Naive thymus-derived CD8-positive, alpha-beta T cell (primary cell): ENCODE measurements around the gene GGTLC1. TPM values are rescaled to one million over a fixed set of nuclear protein-coding genes. Genes with fewer than 3 reads are reported as not detected.
"Not testable (repeated sequence)": the region's sequence is repeated elsewhere in the genome, so short reads cannot be mapped to it uniquely, and the experiment has no call there.

ENCODE experiments used
- ATAC-seq, 2 donors: fragments of 150-1000 bp; cut with Tn5 transposase in 1 of 2; sonication (Bioruptor Pico), chemical (Tn5 transposase) in 1 of 2; 1 replicate in 1 of 2; 2 replicates in 1 of 2; pipeline ENCODE4 v1.10.0; 2021; ENCODE audit warnings: mild to moderate bottlenecking in 2 of 2, moderate library complexity in 2 of 2
- POLR2A ChIA-PET: fragments of 350-600 bp; sonication (Branson Sonifier 250); formaldehyde crosslinking; loops from one replicate; lab custom pipeline; 2021; ENCODE audit warnings: antibody characterized with exemption; lab: Charles Lee
- DNase-seq, 10 donors: peaks; one replicate each; pipeline versions ENCODE4 v3.0.0 to v3.0.0-alpha.2; 2020 to 2022
- H3K27ac Mint-ChIP-seq, 10 donors: one replicate each; pipeline ENCODE4 v1.8.0; 2020 to 2022; ENCODE audit warnings: mild to moderate bottlenecking in 10 of 10, mixed read lengths in 10 of 10, moderate library complexity in 4 of 10, inconsistent platforms in 1 of 10
- H3K27me3 Mint-ChIP-seq, 5 donors: one replicate each; pipeline ENCODE4 v1.8.0; 2021 to 2022; ENCODE audit warnings: mixed read lengths in 5 of 5
- H3K36me3 Mint-ChIP-seq, 3 donors: one replicate each; pipeline ENCODE4 v1.8.0; 2020 to 2022; ENCODE audit warnings: mixed read lengths in 3 of 3, mild to moderate bottlenecking in 2 of 3, inconsistent platforms in 1 of 3
- H3K4me1 Mint-ChIP-seq, 4 donors: one replicate each; pipeline ENCODE4 v1.8.0; 2021 to 2022; ENCODE audit warnings: mixed read lengths in 4 of 4
- H3K4me3 Mint-ChIP-seq, 10 donors: one replicate each; pipeline ENCODE4 v1.8.0; 2020 to 2022; ENCODE audit warnings: mild to moderate bottlenecking in 10 of 10, mixed read lengths in 10 of 10, moderate library complexity in 6 of 10, inconsistent platforms in 1 of 10
- H3K9me3 Mint-ChIP-seq, 9 donors: one replicate each; pipeline ENCODE4 v1.8.0; 2020 to 2022; ENCODE audit warnings: mixed read lengths in 9 of 9, mild to moderate bottlenecking in 3 of 9, inconsistent platforms in 1 of 9, moderate library complexity in 1 of 9
- polyA plus RNA-seq, 3 donors: library from polyadenylated mRNA; unstranded; fragments of 300-500 nt; fragmentation: Illumina TruSeq; gene quantifications; one replicate each; pipeline ENCODE4 v1.2.3, GENCODE V29; 2021
- total RNA-seq, 8 experiments: library from RNA in 2 of 8; stranded (reverse) in 2 of 8; gene quantifications; one replicate each; pipeline ENCODE4 v1.2.3 and lab custom pipeline; 2021 to 2026

GGTLC1 gene
- total and polyA plus RNA-seq, 5 experiments from 2014 or later, result not detected

GRCh38 chr20:23978457-23978856, 10.1 kb downstream of the GGTLC1 start:
- H3K27ac Mint-ChIP-seq, DNase-seq, POLR2A ChIA-PET, H3K36me3 Mint-ChIP-seq, H3K9me3 Mint-ChIP-seq, H3K27me3 Mint-ChIP-seq, H3K4me1 Mint-ChIP-seq, ATAC-seq, H3K4me3 Mint-ChIP-seq: not testable (repeated sequence)

- ATAC-seq (no peak), DNase-seq (no peak)
- POLR2A ChIA-PET, result no interaction called here
- Mint-ChIP-seq H3K36me3 (no peaks in the 10 kb centered on the region), H3K9me3 (peaks cover 0 to 2% (median 0%) of the 10 kb centered on the region in 9 donors), H3K27me3 (peaks cover 0 to 6% (median 0%) of the 10 kb centered on the region in 5 donors), H3K4me1 (peaks cover 0 to under 1% (median 0%) of the 10 kb centered on the region in 4 donors), H3K4me3 (no peak overlapping the region), H3K27ac (peak overlapping the region in 2 of 10 donors; percentile 1 to 56)
These were observed 13.6 kb downstream of the GGTLC1 start for GRCh38 chr20:23974966-23975365.

- Mint-ChIP-seq H3K27me3 (peaks cover 0 to 6% (median 4%) of the 10 kb centered on the region in 5 donors), H3K4me3 (no peak overlapping the region), H3K4me1 (peaks cover 0 to 3% (median 0%) of the 10 kb centered on the region in 4 donors), H3K9me3 (peaks cover 0 to 5% (median 2%) of the 10 kb centered on the region in 9 donors), H3K36me3 (no peaks in the 10 kb centered on the region), H3K27ac (no peak overlapping the region)
- POLR2A ChIA-PET, result no interaction called here
- ATAC-seq (no peak), DNase-seq (no peak)
These were observed 17.3 kb downstream of the GGTLC1 start for GRCh38 chr20:23971310-23971709.

- Mint-ChIP-seq H3K27ac (no peak overlapping the region), H3K4me3 (no peak overlapping the region), H3K9me3 (peaks cover 0 to 7% (median 2%) of the 10 kb centered on the region in 9 donors), H3K36me3 (no peaks in the 10 kb centered on the region), H3K27me3 (peaks cover 0 to 10% (median 4%) of the 10 kb centered on the region in 5 donors), H3K4me1 (peaks cover 0 to 3% (median 0%) of the 10 kb centered on the region in 4 donors)
- DNase-seq (no peak), ATAC-seq (no peak)
- POLR2A ChIA-PET, result no interaction called here
These were observed 18.5 kb downstream of the GGTLC1 start for GRCh38 chr20:23970049-23970448.

GRCh38 chr20:23967616-23967979, 21.0 kb downstream of the GGTLC1 start:
- no peak for DNase-seq
- peaks cover 0 to 18% (median 10%) of the 10 kb centered on the region in 9 donors for H3K9me3 Mint-ChIP-seq
- POLR2A ChIA-PET, result no interaction called here
- H3K27me3 Mint-ChIP-seq, result peaks cover 0 to 8% (median 3%) of the 10 kb centered on the region in 5 donors
- no peak for ATAC-seq
- H3K27ac Mint-ChIP-seq, result peak overlapping the region in 1 of 10 donors; percentile 50
- peaks cover 0 to 3% (median 0%) of the 10 kb centered on the region in 4 donors for H3K4me1 Mint-ChIP-seq
- H3K36me3 Mint-ChIP-seq, result peaks cover 0 to 10% (median 6%) of the 10 kb centered on the region in 3 donors
- no peak overlapping the region for H3K4me3 Mint-ChIP-seq

- DNase-seq, result no peak
- Mint-ChIP-seq H3K27me3 (peaks cover 0 to 8% (median 3%) of the 10 kb centered on the region in 5 donors), H3K27ac (peak overlapping the region in 1 of 10 donors; percentile 50), H3K9me3 (peaks cover 0 to 18% (median 10%) of the 10 kb centered on the region in 9 donors), H3K36me3 (peaks cover 0 to 10% (median 6%) of the 10 kb centered on the region in 3 donors), H3K4me1 (peaks cover 0 to 3% (median 0%) of the 10 kb centered on the region in 4 donors), H3K4me3 (no peak overlapping the region)
- POLR2A ChIA-PET, result no interaction called here
- no peak for ATAC-seq
These were observed 21.5 kb downstream of the GGTLC1 start for GRCh38 chr20:23966927-23967615.

GRCh38 chr20:23966298-23966697, 22.3 kb downstream of the GGTLC1 start:
- H3K9me3 Mint-ChIP-seq, result peaks cover 0 to 18% (median 10%) of the 10 kb centered on the region in 9 donors
- no peak overlapping the region for H3K27ac Mint-ChIP-seq
- H3K4me3 Mint-ChIP-seq, result no peak overlapping the region
- peaks cover 0 to 11% (median 6%) of the 10 kb centered on the region in 3 donors for H3K36me3 Mint-ChIP-seq
- peaks cover 0 to 3% (median 0%) of the 10 kb centered on the region in 4 donors for H3K4me1 Mint-ChIP-seq
- POLR2A ChIA-PET, result no interaction called here
- peaks cover 0 to 9% (median 3%) of the 10 kb centered on the region in 5 donors for H3K27me3 Mint-ChIP-seq
- ATAC-seq, result no peak
- no peak for DNase-seq

GRCh38 chr20:23963941-23964340, 24.6 kb downstream of the GGTLC1 start:
- Mint-ChIP-seq H3K4me1 (peaks cover 0 to under 1% (median 0%) of the 10 kb centered on the region in 4 donors), H3K9me3 (peaks cover 0 to 23% (median 10%) of the 10 kb centered on the region in 9 donors), H3K27me3 (peaks cover 0 to 13% (median 8%) of the 10 kb centered on the region in 5 donors), H3K36me3 (peaks cover 0 to 18% (median 6%) of the 10 kb centered on the region in 3 donors), H3K27ac (no peak overlapping the region), H3K4me3 (no peak overlapping the region)
- ATAC-seq, result no peak
- DNase-seq, result no peak
- POLR2A ChIA-PET, result no interaction called here

GRCh38 chr20:23962272-23962671, 26.3 kb downstream of the GGTLC1 start:
- H3K9me3 Mint-ChIP-seq, result peaks cover 0 to 23% (median 10%) of the 10 kb centered on the region in 9 donors
- DNase-seq, result no peak
- peaks cover 0 to 12% (median 8%) of the 10 kb centered on the region in 5 donors for H3K27me3 Mint-ChIP-seq
- no peaks in the 10 kb centered on the region for H3K4me1 Mint-ChIP-seq
- POLR2A ChIA-PET, result no interaction called here
- ATAC-seq, result no peak
- H3K36me3 Mint-ChIP-seq, result peaks cover 0 to 18% (median 6%) of the 10 kb centered on the region in 3 donors
- H3K27ac Mint-ChIP-seq, result no peak overlapping the region
- no peak overlapping the region for H3K4me3 Mint-ChIP-seq

GRCh38 chr20:23959054-23959453, 29.5 kb downstream of the GGTLC1 start:
- POLR2A ChIA-PET, result no interaction called here
- Mint-ChIP-seq H3K9me3 (peaks cover 0 to 12% (median 3%) of the 10 kb centered on the region in 9 donors), H3K36me3 (peaks cover 0 to 14% (median 4%) of the 10 kb centered on the region in 3 donors), H3K27me3 (peaks cover 0 to 10% (median 6%) of the 10 kb centered on the region in 5 donors), H3K4me3 (no peak overlapping the region), H3K4me1 (peaks cover 0 to 3% (median 0%) of the 10 kb centered on the region in 4 donors), H3K27ac (no peak overlapping the region)
- DNase-seq (no peak), ATAC-seq (no peak)

- Mint-ChIP-seq H3K9me3 (peaks cover 0 to 4% (median 0%) of the 10 kb centered on the region in 9 donors), H3K4me1 (peaks cover 0 to 3% (median 0%) of the 10 kb centered on the region in 4 donors), H3K36me3 (peaks cover 0 to 4% (median 0%) of the 10 kb centered on the region in 3 donors), H3K4me3 (no peak overlapping the region), H3K27ac (peak overlapping the region in 1 of 10 donors; percentile 55), H3K27me3 (peaks cover 5 to 11% (median 8%) of the 10 kb centered on the region in 5 donors)
- POLR2A ChIA-PET, result no interaction called here
- ATAC-seq (no peak), DNase-seq (no peak)
These were observed 32.7 kb downstream of the GGTLC1 start for GRCh38 chr20:23955896-23956295.

- ATAC-seq (no peak), DNase-seq (no peak)
- no peaks in the 10 kb centered on the region for H3K36me3 Mint-ChIP-seq
- POLR2A ChIA-PET, result no interaction called here
- H3K27me3 Mint-ChIP-seq, result peaks cover 1 to 11% (median 8%) of the 10 kb centered on the region in 5 donors
- H3K4me1 Mint-ChIP-seq, result peaks cover 0 to 3% (median 0%) of the 10 kb centered on the region in 4 donors
- H3K9me3 Mint-ChIP-seq, result no peaks in the 10 kb centered on the region
- no peak overlapping the region for H3K27ac Mint-ChIP-seq
- no peak overlapping the region for H3K4me3 Mint-ChIP-seq
These were observed 34.4 kb downstream of the GGTLC1 start for GRCh38 chr20:23954008-23954745.

GRCh38 chr20:23946206-23946605, 42.4 kb downstream of the GGTLC1 start:
- POLR2A ChIA-PET, result no interaction called here
- no peaks in the 10 kb centered on the region for H3K9me3 Mint-ChIP-seq
- ATAC-seq (no peak), DNase-seq (no peak)
- peaks cover 0 to 12% (median 1%) of the 10 kb centered on the region in 5 donors for H3K27me3 Mint-ChIP-seq
- no peak overlapping the region for H3K27ac Mint-ChIP-seq
- no peaks in the 10 kb centered on the region for H3K36me3 Mint-ChIP-seq
- H3K4me3 Mint-ChIP-seq, result no peak overlapping the region
- H3K4me1 Mint-ChIP-seq, result no peaks in the 10 kb centered on the region
